Pancreas (tissue), 10 donors: ENCODE results near the gene SIGLEC15. TPM values are rescaled to one million over a fixed set of nuclear protein-coding genes. Genes with fewer than 3 reads are reported as not detected.
"Not testable (repeated sequence)": the region's sequence is repeated elsewhere in the genome, so short reads cannot be mapped to it uniquely, and the experiment has no call there.

Source experiments
- ATAC-seq, 4 donors: fragments of 200-7000 bp; cut with Tn5 transposase; one replicate each; pipeline versions ENCODE4 v1.8.0 to v1.9.1; 2020; ENCODE audit warnings: mild to moderate bottlenecking in 4 of 4, moderate library complexity in 4 of 4
- DNase-seq, 6 donors: peaks; one replicate each; pipeline ENCODE4 v3.0.0-alpha.2; 2020
- FAIRE-seq: peaks from 2 replicates; lab custom pipeline; 2012; peaks lifted over from hg19 to GRCh38; lab: Jason Lieb, UNC
- H3K27ac ChIP-seq, 4 donors: fragments of 200-600 bp; sonication (generic); 1 replicate in 3 of 4; 2 replicates in 1 of 4; pipeline versions ENCODE4 v1.5.0 to v1.8.0; 2020
- H3K27me3 ChIP-seq, 4 donors: fragments of 200-600 bp; one replicate each; pipeline ENCODE4 v1.8.0; 2021
- H3K36me3 ChIP-seq, 3 donors: fragments of 200-600 bp; sonication (generic) in 1 of 3; one replicate each; pipeline versions ENCODE4 v1.5.0 to v1.8.0; 2020 to 2021
- H3K4me1 ChIP-seq, 3 donors: fragments of 200-600 bp; one replicate each; pipeline ENCODE4 v1.8.0; 2021
- H3K4me3 ChIP-seq, 4 donors: fragments of 200-600 bp; sonication (generic) in 2 of 4; one replicate each; pipeline versions ENCODE4 v1.5.0 to v1.8.0; 2020 to 2021
- H3K9me3 ChIP-seq, 4 donors: fragments of 200-600 bp; one replicate each; pipeline ENCODE4 v1.8.0; 2021
- CTCF ChIP-seq, 4 donors: fragments of 200-600 bp; sonication (generic) in 3 of 4; IDR thresholded peaks; one replicate each; pipeline versions ENCODE4 v1.5.0 to v1.8.0; 2021; ENCODE audit warnings: antibody characterized with exemption in 4 of 4
- WGBS, 2 donors: extraction: QIAGEN DNeasy Blood & Tissue Kit; methylation state at CpG; one replicate each; pipeline ENCODE4 v1.1.7; 2013; 5-methylcytosine and 5-hydroxymethylcytosine counted together
- intact Hi-C, 3 donors: fragments of 100-400 bp; cut with DNase I; formaldehyde crosslinking; loops; one replicate each; pipeline versions ENCODE4 v1.11.1 to v1.14.2; 2022
- polyA plus RNA-seq, 2 donors: library from polyadenylated mRNA; stranded (reverse); fragments of 200-250 nt; gene quantifications; one replicate each; pipeline ENCODE4 v1.2.3, GENCODE V29; 2013
- total RNA-seq, 6 donors: library from RNA; stranded (reverse); fragmentation: NEBNext Ultra II Directional in 4 of 6; extraction: Animal tissue kit (Norgen Biotek cat#: 25700) in 4 of 6; gene quantifications; one replicate each; pipeline versions ENCODE4 v1.2.1 to v1.2.4, GENCODE V29; 2021 to 2023
- donor health status: healthy with polysubstance abuse.
- donor health status: DM: no; HTN: no; CAD: no; lungs with moderate emphysema.
- donor health status: DM: no; HTN: no; CAD: no.
- donor health status: control.
- donor health status: control.
- donor health status: Bipolar disorder and iron deficiency.
- donor health status: DM: yes; HTN: yes; CAD: no.
- donor health status: DM: no; HTN: no; CAD: no.
- donor health status: DM: no; HTN: no; CAD: no.
- donor health status: DM: yes; HTN: yes; CAD: no.

SIGLEC15 gene
- total and polyA plus RNA-seq, 8 donors: 0.09 to 0.73 (median 0.18) TPM

GRCh38 chr18:45805551-45805950, 19.9 kb upstream of the SIGLEC15 start:
- DNase-seq: no peak
- Histone ChIP-seq H3K9me3 (no peaks in the 10 kb centered on the region), H3K27ac (no peak overlapping the region), H3K4me3 (no peak overlapping the region), H3K27me3 (no peaks in the 10 kb centered on the region), H3K36me3 (no peaks in the 10 kb centered on the region), H3K4me1 (no peaks in the 10 kb centered on the region)
- no peak for TF ChIP-seq CTCF (IDR thresholded peaks at IDR 0.05)
- FAIRE-seq: no peak
- intact Hi-C loops: no loop called here
- ATAC-seq: no peak

GRCh38 chr18:45806226-45806625, 19.2 kb upstream of the SIGLEC15 start:
- H3K27ac ChIP-seq: no peak overlapping the region
- no peaks in the 10 kb centered on the region for H3K36me3 ChIP-seq
- H3K4me1 ChIP-seq: no peaks in the 10 kb centered on the region
- no peaks in the 10 kb centered on the region for H3K9me3 ChIP-seq
- no peaks in the 10 kb centered on the region for H3K27me3 ChIP-seq
- ATAC-seq (no peak), DNase-seq (no peak), FAIRE-seq (no peak)
- intact Hi-C loops: no loop called here
- no peak overlapping the region for H3K4me3 ChIP-seq
- TF ChIP-seq CTCF (IDR thresholded peaks at IDR 0.05): no peak
- 61 to 82% methylated on average over 2 of the region's 2 CpGs for WGBS, 2 donors

GRCh38 chr18:45807144-45807543, 18.3 kb upstream of the SIGLEC15 start:
- DNase-seq, H3K9me3 ChIP-seq, ATAC-seq, H3K36me3 ChIP-seq, H3K27ac ChIP-seq, H3K4me1 ChIP-seq, H3K4me3 ChIP-seq, FAIRE-seq, intact Hi-C loops, H3K27me3 ChIP-seq: not testable (repeated sequence)
- WGBS, 2 donors: 30 to 32% methylated on average over 2 of the region's 2 CpGs

GRCh38 chr18:45814733-45815132, 10.7 kb upstream of the SIGLEC15 start:
- H3K36me3 ChIP-seq, H3K4me1 ChIP-seq, DNase-seq, H3K27ac ChIP-seq, FAIRE-seq, H3K27me3 ChIP-seq, ATAC-seq, H3K4me3 ChIP-seq, intact Hi-C loops, H3K9me3 ChIP-seq: not testable (repeated sequence)

- ATAC-seq (no peak), FAIRE-seq (no peak), DNase-seq (no peak)
- H3K36me3 ChIP-seq: no peaks in the 10 kb centered on the region
- no peak for TF ChIP-seq CTCF (IDR thresholded peaks at IDR 0.05)
- no peaks in the 10 kb centered on the region for H3K9me3 ChIP-seq
- H3K27ac ChIP-seq: no peak overlapping the region
- no peak overlapping the region for H3K4me3 ChIP-seq
- intact Hi-C loops: no loop called here
- H3K4me1 ChIP-seq: no peaks in the 10 kb centered on the region
- 63 to 71% methylated on average over 1 of the region's 1 CpG for WGBS, 2 donors
- H3K27me3 ChIP-seq: no peaks in the 10 kb centered on the region
Measured at GRCh38 chr18:45817543-45817942, 7.9 kb upstream of the SIGLEC15 start.

- H3K4me1 ChIP-seq, ATAC-seq, DNase-seq, H3K36me3 ChIP-seq, H3K27me3 ChIP-seq, intact Hi-C loops, H3K9me3 ChIP-seq, H3K4me3 ChIP-seq, H3K27ac ChIP-seq, FAIRE-seq: not testable (repeated sequence)
- 84 to 94% methylated on average over 8 of the region's 8 CpGs for WGBS, 2 donors
Measured at GRCh38 chr18:45818765-45819164, 6.7 kb upstream of the SIGLEC15 start.
